ENCODE measurements around the gene NTSR1. TPM values are rescaled to one million over a fixed set of nuclear protein-coding genes. Genes with fewer than 3 reads are reported as not detected.

The NTSR1 gene
- total and polyA plus RNA-seq, 2 of the 8 experiments (the other 6 are each of a cell fraction or from before 2014, with no cell fraction given) = 0.53 to 0.89 TPM

DNA sequence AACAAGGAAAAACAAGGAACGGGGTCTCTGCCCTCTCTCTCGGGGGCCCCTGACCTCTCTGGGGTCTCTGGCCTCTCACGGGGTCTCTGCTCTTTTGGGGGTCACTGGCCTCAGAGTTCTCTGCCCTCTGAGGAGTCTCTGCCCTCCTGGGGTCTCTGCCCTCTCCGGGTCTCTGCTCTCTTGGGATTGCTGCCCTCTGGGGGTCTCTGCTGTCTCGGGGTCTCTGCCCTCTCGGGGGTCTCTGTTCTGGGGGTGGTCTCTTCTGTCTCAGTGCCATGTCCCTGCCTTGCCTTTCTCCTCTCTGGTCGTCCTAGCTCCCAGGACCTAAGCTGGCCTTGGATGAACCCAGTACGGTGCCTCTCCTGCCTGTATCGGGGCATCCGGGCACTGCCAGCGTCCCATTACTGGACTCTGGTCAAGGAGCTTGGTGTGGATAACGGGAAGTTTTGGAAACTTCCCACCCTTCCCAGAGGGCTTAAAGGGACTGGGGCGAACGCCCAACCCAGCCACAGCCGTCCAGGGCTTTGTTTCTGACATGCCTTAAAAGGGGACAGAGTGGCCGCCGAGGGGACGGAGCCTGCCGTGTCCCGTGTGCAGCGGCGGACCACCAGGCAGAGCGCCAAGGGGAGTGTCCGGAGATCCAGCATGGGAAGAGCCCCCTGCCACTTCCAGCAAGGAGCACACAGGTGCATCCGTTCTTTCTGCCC lies 62.9 kb downstream of the NTSR1 start (continued):
- TF ChIP-seq RNF2 (IDR thresholded peaks at IDR 0.05; ENCODE audit: borderline replicate concordance, low read depth, low read length, missing control alignments, poor library complexity, severe bottlenecking) = no peak
